ENCODE results near the gene ZC3H12C. TPM values are rescaled to one million over a fixed set of nuclear protein-coding genes. Genes with fewer than 3 reads are reported as not detected.

The ZC3H12C gene
- total and polyA plus RNA-seq, 4 donors, result 1.1 to 17.9 (median 9.6) TPM

DNA sequence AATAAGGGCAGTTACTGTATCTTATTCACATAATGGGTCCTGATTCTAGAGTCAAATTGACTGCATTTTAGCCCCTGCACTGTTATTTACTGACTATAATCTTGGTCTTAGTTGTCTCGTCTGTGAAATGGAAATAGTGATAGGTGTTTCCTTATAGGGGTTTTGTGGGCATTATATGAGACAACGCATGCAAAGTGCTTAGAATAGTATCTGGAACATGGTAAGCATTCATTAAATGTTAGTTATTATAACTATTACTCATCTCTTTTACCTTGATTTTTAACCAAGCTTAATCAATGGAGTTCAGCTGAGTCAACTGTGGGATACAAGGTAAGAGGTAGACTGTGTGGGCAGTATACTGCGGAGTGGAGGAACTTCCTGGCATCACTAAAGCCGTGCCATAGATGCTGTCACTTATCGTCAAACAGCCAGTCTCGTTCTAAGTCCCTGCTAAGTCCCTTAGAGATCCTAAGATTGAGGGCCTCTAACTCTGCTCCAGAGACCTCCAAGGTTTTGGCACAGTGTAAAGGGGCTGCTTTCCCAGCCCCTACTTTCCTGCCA lies 2.6 kb upstream of the ZC3H12C start:
- DNase-seq, result no peak
- Histone ChIP-seq H3K27me3 (ENCODE audit: control insufficient read depth in 1 of 2, insufficient read depth in 2 of 2, low read length in 1 of 2) (no peaks in the 10 kb centered on the region), H3K27ac (ENCODE audit: low read depth in 1 of 2, low read length in 2 of 2) (no peak overlapping the region), H3K4me1 (ENCODE audit: control insufficient read depth in 1 of 2, insufficient read depth in 2 of 2, low read length in 2 of 2) (peaks cover 0 to 2% of the 10 kb centered on the region in 2 donors), H3K9me3 (ENCODE audit: control insufficient read depth, low read length) (no peaks in the 10 kb centered on the region), H3K4me3 (ENCODE audit: low read length in 2 of 2) (no peak overlapping the region), H3K36me3 (ENCODE audit: control insufficient read depth in 1 of 2, insufficient read depth in 2 of 2, low read length in 1 of 2) (no peaks in the 10 kb centered on the region)
- no peak for ATAC-seq (ENCODE audit: low FRiP score)
- 91 to 93% methylated on average over 6 of the region's 6 CpGs for WGBS, 2 donors
- intact Hi-C loops (cut with DNase I), result loop anchor here (5.0 to 10.0 kb wide), 6 partner anchors 64 to 1866 kb away; partner anchors contain the start of genes ATM (in 1 of the 2), NPAT (in 1 of the 2) and RDX (in 1 of the 2)

DNA sequence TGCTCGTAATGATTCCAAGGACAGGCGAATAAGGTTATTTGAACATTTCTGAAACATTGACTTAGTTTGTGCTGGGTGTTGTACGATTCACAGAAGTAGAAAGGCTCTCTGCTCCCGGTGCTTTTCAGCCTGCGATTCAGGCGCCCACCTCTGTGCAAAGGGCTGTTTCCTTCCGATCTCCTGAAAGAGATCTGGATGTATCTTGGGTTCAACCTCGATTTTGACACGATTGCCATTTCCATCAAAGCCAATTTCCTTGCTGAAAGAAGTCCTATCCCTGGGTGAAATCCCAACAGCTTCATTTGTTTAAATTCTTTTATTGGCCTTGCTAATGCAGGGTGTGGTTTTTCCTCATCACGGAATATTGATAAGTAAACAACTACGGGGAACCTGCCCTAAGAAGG lies 1.1 kb upstream of the ZC3H12C start:
- Histone ChIP-seq H3K4me1 (ENCODE audit: control insufficient read depth in 1 of 2, insufficient read depth in 2 of 2, low read length in 2 of 2) (peaks cover 0 to 9% of the 10 kb centered on the region in 2 donors), H3K4me3 (ENCODE audit: low read length in 2 of 2) (peak overlapping the region; percentile 75 to 80), H3K36me3 (ENCODE audit: control insufficient read depth in 1 of 2, insufficient read depth in 2 of 2, low read length in 1 of 2) (no peaks in the 10 kb centered on the region), H3K9me3 (ENCODE audit: control insufficient read depth, low read length) (no peaks in the 10 kb centered on the region), H3K27ac (ENCODE audit: low read depth in 1 of 2, low read length in 2 of 2) (peak overlapping the region; percentile 58 to 94), H3K27me3 (ENCODE audit: control insufficient read depth in 1 of 2, insufficient read depth in 2 of 2, low read length in 1 of 2) (no peaks in the 10 kb centered on the region)
- DNase-seq, result no peak
- 20 to 21% methylated on average over 11 of the region's 11 CpGs for WGBS, 2 donors
- no peak for ATAC-seq (ENCODE audit: low FRiP score)
- intact Hi-C loops (cut with DNase I), result loop anchor here (5.0 to 10.0 kb wide), 6 partner anchors 63 to 1867 kb away; partner anchors contain the start of genes ATM (in 1 of the 2), NPAT (in 1 of the 2) and RDX (in 1 of the 2)

DNA sequence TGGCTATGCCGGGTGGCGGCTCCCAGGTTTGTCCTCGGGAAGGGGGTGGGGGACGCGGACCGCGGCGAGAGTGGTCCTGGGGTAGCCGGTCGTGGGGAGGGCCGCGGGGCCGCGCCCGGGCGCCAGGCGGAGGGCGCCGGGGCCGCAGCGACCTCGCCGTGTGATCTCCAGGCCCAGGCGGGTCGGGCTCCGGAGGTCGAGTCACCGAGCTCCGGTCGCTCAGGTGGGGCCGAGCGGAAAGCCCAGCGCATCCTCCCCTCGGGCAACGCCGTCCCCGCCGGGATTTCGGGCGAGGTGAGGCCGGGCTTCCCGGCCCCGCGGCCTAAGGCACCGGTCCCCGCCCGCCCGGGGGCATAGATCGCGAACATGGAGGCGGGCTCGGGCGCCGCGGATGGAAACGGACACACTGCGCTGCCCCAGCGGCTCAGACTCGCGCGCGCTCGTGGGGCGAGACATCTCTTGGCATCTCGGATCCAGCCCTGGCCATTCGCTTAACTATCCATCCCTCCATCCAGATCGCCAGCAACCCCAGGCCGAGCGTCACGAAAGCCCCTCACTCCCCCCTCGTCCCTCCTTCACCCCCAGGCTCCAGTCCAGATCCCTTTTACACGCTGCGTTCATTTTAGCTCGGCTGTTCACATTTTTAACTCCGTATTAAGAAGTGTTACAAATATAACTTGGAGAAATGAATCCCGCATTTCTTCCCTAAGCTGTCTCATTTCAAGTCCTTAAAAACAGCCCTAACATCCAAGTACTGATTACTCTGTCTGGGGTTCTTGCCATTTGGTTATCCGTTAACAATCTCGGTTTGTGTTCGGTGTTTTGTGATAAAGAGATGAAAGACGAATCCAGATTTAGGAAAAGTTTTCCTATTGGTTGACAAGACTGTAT lies 460 bp downstream of the ZC3H12C start:
- ATAC-seq (ENCODE audit: low FRiP score), result peak; percentile 83
- peak; percentile 77 to 87 for DNase-seq

DNA sequence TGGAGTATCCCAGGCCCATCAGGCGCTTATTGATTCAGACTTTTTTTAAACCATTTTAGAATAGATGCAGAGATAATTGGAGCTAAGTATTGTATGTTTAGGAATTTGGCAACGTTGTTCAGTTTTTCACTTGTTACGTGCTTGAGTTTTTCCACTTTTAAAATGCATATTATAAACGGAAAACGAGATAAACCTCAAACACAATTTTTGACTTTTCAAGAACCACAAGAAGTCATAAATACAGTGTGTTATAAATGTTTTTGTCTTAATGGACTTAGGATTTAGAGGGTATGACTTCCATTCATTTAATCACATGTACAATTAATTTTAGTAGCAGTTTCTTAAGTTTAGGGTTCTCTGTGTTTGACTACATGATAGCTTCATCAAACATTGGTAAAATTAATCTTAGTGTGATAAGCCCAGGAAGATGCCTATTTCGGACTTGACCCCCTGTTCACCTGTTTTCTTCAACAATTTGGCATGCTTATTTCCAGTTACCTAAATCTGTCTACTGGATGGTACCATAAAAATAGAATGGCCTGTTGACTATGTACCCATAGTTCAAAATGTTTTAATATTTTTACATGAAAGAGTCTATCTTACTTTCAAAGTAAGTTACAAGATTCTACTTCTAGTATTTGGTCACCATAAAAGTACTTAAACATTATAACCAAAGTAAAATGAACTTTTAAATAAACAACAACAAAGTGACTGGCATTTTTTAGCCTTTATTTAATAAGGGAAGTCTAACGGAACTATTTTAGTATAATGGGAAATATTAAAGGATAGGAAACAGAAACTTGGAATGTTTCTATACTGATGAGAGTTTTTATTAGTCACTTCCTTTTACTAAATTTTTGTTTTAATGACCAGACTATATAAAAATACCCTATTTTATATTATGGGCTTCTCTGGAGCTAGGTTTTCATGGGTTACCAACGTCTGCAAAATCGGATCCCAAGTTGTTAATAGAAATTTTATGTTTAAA lies 1.4 kb downstream of the ZC3H12C start:
- Histone ChIP-seq H3K4me3 (ENCODE audit: low read length in 2 of 2) (peak overlapping the region; percentile 75 to 80), H3K27me3 (ENCODE audit: control insufficient read depth in 1 of 2, insufficient read depth in 2 of 2, low read length in 1 of 2) (no peaks in the 10 kb centered on the region), H3K9me3 (ENCODE audit: control insufficient read depth, low read length) (no peaks in the 10 kb centered on the region), H3K27ac (ENCODE audit: low read depth in 1 of 2, low read length in 2 of 2) (peak overlapping the region in 1 of 2 donors; percentile 94), H3K36me3 (ENCODE audit: control insufficient read depth in 1 of 2, insufficient read depth in 2 of 2, low read length in 1 of 2) (no peaks in the 10 kb centered on the region), H3K4me1 (ENCODE audit: control insufficient read depth in 1 of 2, insufficient read depth in 2 of 2, low read length in 2 of 2) (peaks cover 0 to 9% of the 10 kb centered on the region in 2 donors)
- ATAC-seq (ENCODE audit: low FRiP score) (no peak), DNase-seq (no peak)
- intact Hi-C loops (cut with DNase I), result loop anchor here (5.0 to 10.0 kb wide), 6 partner anchors 60 to 1870 kb away; partner anchors contain the start of genes ATM (in 1 of the 2), NPAT (in 1 of the 2) and RDX (in 1 of the 2)
- 19 to 22% methylated on average over 9 of the region's 9 CpGs for WGBS, 2 donors

More for the DNA sequence above, 460 bp downstream of the ZC3H12C start:
- intact Hi-C loops (cut with DNase I), result loop anchor here (5.0 to 10.0 kb wide), 6 partner anchors 61 to 1869 kb away; partner anchors contain the start of genes ATM (in 1 of the 2), NPAT (in 1 of the 2) and RDX (in 1 of the 2)
- WGBS, 2 donors, result 0 to 1% methylated on average over 35 to 80 of the region's 80 CpGs
- H3K36me3 ChIP-seq (ENCODE audit: control insufficient read depth in 1 of 2, insufficient read depth in 2 of 2, low read length in 1 of 2), result no peaks in the 10 kb centered on the region
- H3K27ac ChIP-seq (ENCODE audit: low read depth in 1 of 2, low read length in 2 of 2), result peak overlapping the region; percentile 78 to 94
- peak overlapping the region; percentile 75 to 80 for H3K4me3 ChIP-seq (ENCODE audit: low read length in 2 of 2)
- H3K27me3 ChIP-seq (ENCODE audit: control insufficient read depth in 1 of 2, insufficient read depth in 2 of 2, low read length in 1 of 2), result no peaks in the 10 kb centered on the region
- peaks cover 0 to 9% of the 10 kb centered on the region in 2 donors for H3K4me1 ChIP-seq (ENCODE audit: control insufficient read depth in 1 of 2, insufficient read depth in 2 of 2, low read length in 2 of 2)
- no peaks in the 10 kb centered on the region for H3K9me3 ChIP-seq (ENCODE audit: control insufficient read depth, low read length)

DNA sequence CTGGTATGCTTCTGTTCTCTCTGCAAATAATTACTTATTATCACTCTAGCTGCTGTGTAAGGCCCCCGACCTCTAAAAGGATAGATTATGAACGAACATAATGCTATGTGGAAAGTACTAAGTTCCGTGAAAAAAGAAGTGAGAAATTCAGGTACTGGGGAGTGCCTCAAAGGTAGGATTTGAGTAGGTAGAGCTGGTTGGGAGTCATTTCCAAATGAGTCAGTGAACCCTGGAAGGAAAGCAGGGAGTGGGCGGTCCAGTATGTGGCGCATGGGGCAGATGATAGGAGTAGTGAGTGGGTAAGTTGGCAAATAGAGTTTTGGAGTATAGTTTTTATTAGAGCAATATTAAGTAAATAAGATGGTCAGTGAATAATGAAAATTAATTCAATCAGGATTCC lies 2.4 kb downstream of the ZC3H12C start:
- Histone ChIP-seq H3K9me3 (ENCODE audit: control insufficient read depth, low read length) (no peaks in the 10 kb centered on the region), H3K27ac (ENCODE audit: low read depth in 1 of 2, low read length in 2 of 2) (no peak overlapping the region), H3K36me3 (ENCODE audit: control insufficient read depth in 1 of 2, insufficient read depth in 2 of 2, low read length in 1 of 2) (no peaks in the 10 kb centered on the region), H3K4me3 (ENCODE audit: low read length in 2 of 2) (no peak overlapping the region), H3K27me3 (ENCODE audit: control insufficient read depth in 1 of 2, insufficient read depth in 2 of 2, low read length in 1 of 2) (no peaks in the 10 kb centered on the region), H3K4me1 (ENCODE audit: control insufficient read depth in 1 of 2, insufficient read depth in 2 of 2, low read length in 2 of 2) (peaks cover 0 to 9% of the 10 kb centered on the region in 2 donors)
- no peak for ATAC-seq (ENCODE audit: low FRiP score)
- DNase-seq, result no peak
- intact Hi-C loops (cut with DNase I), result loop anchor here (10.0 kb wide), 3 partner anchors 59 to 1871 kb away; partner anchors contain the start of genes ATM (in 1 of the 2) and NPAT (in 1 of the 2)
- 57 to 77% methylated on average over 5 of the region's 5 CpGs for WGBS, 2 donors

DNA sequence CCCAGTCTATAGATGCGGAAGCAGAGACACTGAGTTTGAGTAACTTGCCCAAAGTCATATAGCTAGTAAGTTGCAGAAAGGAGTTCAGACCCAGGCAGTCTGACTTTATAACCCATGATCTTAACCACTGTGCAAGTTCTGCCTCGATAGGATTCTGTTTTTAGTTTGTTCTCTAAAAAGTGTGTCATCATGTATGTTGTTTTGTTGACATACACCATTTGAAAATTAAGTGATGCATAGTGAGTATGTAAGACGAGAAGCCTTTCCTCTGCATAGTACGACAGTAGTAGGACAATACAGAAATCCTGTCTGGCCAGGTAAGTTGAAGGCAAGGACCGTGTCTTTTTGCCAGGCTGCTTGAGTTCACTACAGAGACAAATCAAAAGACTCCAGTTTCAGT lies 3.3 kb downstream of the ZC3H12C start:
- H3K36me3 ChIP-seq (ENCODE audit: control insufficient read depth in 1 of 2, insufficient read depth in 2 of 2, low read length in 1 of 2), result no peaks in the 10 kb centered on the region

DNA sequence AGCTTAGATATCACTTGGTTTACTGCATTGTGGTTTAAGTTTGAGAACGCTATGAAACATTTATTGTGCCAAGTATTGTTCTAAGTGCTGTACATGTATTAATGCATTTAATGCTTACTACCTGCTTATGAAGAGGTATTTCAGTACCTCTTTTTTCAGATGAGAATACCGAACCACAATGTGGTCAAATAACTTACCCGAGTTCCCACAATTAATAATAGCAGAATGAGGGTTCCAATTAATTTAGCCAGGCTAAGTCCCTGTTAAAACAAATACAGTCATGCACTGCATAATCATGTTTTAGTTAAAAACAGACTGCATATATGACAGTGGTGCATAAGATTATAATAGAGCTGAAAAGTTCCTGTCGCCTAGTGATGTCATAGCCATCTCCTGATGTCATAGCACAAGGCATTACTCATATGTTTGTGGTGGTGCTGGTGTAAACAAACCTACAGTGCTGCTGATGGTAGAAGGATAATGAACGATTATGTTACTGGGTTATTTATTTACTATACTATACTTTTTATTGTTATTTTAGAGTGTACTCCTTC lies 4.3 kb downstream of the ZC3H12C start:
- ATAC-seq (ENCODE audit: low FRiP score), result no peak
- intact Hi-C loops (cut with DNase I), result loop anchor here (10.0 kb wide), 3 partner anchors 57 to 1873 kb away; partner anchors contain the start of genes ATM (in 1 of the 2) and NPAT (in 1 of the 2)
- peaks cover 0 to 9% of the 10 kb centered on the region in 2 donors for H3K4me1 ChIP-seq (ENCODE audit: control insufficient read depth in 1 of 2, insufficient read depth in 2 of 2, low read length in 2 of 2)
- no peak for DNase-seq
- no peak overlapping the region for H3K27ac ChIP-seq (ENCODE audit: low read depth in 1 of 2, low read length in 2 of 2)
- H3K4me3 ChIP-seq (ENCODE audit: low read length in 2 of 2), result no peak overlapping the region
- H3K27me3 ChIP-seq (ENCODE audit: control insufficient read depth in 1 of 2, insufficient read depth in 2 of 2, low read length in 1 of 2), result no peaks in the 10 kb centered on the region
- no peaks in the 10 kb centered on the region for H3K9me3 ChIP-seq (ENCODE audit: control insufficient read depth, low read length)
- H3K36me3 ChIP-seq (ENCODE audit: control insufficient read depth in 1 of 2, insufficient read depth in 2 of 2, low read length in 1 of 2), result no peaks in the 10 kb centered on the region
- WGBS, 2 donors, result 92 to 93% methylated on average over 5 of the region's 5 CpGs

More for the DNA sequence above, 3.3 kb downstream of the ZC3H12C start:
- ATAC-seq (ENCODE audit: low FRiP score) (no peak), DNase-seq (no peak)
- Histone ChIP-seq H3K27ac (ENCODE audit: low read depth in 1 of 2, low read length in 2 of 2) (no peak overlapping the region), H3K9me3 (ENCODE audit: control insufficient read depth, low read length) (no peaks in the 10 kb centered on the region), H3K27me3 (ENCODE audit: control insufficient read depth in 1 of 2, insufficient read depth in 2 of 2, low read length in 1 of 2) (no peaks in the 10 kb centered on the region), H3K4me1 (ENCODE audit: control insufficient read depth in 1 of 2, insufficient read depth in 2 of 2, low read length in 2 of 2) (peaks cover 0 to 9% of the 10 kb centered on the region in 2 donors), H3K4me3 (ENCODE audit: low read length in 2 of 2) (no peak overlapping the region)
- 82 to 85% methylated on average over 5 of the region's 5 CpGs for WGBS, 2 donors
- intact Hi-C loops (cut with DNase I), result loop anchor here (10.0 kb wide), 3 partner anchors 58 to 1872 kb away; partner anchors contain the start of genes ATM (in 1 of the 2) and NPAT (in 1 of the 2)

All from aorta (tissue), 5 donors.